ENCODE data around the gene TMEM207.

DNA sequence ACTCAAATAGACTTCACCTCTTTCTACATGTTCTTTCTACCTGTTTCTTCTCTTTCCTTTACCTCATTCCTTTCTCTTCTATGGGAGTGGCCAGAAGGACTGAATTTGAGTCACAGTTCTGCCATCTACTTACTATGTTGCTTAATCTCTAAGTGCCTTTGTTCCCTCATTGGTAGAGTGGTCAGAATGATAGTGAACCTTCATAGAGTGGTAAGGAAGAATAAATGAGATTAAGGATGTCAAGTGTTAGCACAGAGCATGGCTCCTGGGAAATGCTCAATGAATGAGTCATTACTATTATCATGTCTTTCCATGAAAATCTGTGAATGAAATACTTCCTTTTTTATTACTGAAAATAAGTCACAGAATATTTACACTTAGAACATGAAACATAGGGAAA, 17.5 kb downstream of the TMEM207 start:
- TF ChIP-seq, protein P1, sequence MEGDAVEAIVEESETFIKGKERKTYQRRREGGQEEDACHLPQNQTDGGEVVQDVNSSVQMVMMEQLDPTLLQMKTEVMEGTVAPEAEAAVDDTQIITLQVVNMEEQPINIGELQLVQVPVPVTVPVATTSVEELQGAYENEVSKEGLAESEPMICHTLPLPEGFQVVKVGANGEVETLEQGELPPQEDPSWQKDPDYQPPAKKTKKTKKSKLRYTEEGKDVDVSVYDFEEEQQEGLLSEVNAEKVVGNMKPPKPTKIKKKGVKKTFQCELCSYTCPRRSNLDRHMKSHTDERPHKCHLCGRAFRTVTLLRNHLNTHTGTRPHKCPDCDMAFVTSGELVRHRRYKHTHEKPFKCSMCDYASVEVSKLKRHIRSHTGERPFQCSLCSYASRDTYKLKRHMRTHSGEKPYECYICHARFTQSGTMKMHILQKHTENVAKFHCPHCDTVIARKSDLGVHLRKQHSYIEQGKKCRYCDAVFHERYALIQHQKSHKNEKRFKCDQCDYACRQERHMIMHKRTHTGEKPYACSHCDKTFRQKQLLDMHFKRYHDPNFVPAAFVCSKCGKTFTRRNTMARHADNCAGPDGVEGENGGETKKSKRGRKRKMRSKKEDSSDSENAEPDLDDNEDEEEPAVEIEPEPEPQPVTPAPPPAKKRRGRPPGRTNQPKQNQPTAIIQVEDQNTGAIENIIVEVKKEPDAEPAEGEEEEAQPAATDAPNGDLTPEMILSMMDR (IDR thresholded peaks at IDR 0.05) = no peak
- TF ChIP-seq POLR2A (IDR thresholded peaks at IDR 0.05) = no peak
